ENCODE data around the gene METAP1D. TPM values are rescaled to one million over a fixed set of nuclear protein-coding genes. Genes with fewer than 3 reads are reported as not detected.

Gene METAP1D
- total RNA-seq, 1 experiment from 2014 or later, result 4.7 TPM

GRCh38 chr2:172039011-172039704 is 39.4 kb downstream of the METAP1D start:
- Mint-ChIP-seq H3K9me3 (no peaks in the 10 kb centered on the region), H3K27ac (no peak overlapping the region; the same call in 1 of the 2 replicates), H3K27me3 (ENCODE audit: low read depth) (no peaks in the 10 kb centered on the region), H3K36me3 (no peaks in the 10 kb centered on the region; the same call in 1 of the 2 replicates), H3K4me3 (no peak overlapping the region), H3K4me1 (no peaks in the 10 kb centered on the region)
- ATAC-seq, result no peak
- POLR2A ChIA-PET, result interaction anchor here (0.6 kb wide), 1 partner anchor 49 kb away, joined by 4 read pairs; no protein-coding TSS in a partner anchor
- CTCF ChIA-PET, result no interaction called here
- TF ChIP-seq USF2 (CRISPR knock-in tag; IDR thresholded peaks at IDR 0.05), result no peak
- TF ChIP-seq, protein P1, sequence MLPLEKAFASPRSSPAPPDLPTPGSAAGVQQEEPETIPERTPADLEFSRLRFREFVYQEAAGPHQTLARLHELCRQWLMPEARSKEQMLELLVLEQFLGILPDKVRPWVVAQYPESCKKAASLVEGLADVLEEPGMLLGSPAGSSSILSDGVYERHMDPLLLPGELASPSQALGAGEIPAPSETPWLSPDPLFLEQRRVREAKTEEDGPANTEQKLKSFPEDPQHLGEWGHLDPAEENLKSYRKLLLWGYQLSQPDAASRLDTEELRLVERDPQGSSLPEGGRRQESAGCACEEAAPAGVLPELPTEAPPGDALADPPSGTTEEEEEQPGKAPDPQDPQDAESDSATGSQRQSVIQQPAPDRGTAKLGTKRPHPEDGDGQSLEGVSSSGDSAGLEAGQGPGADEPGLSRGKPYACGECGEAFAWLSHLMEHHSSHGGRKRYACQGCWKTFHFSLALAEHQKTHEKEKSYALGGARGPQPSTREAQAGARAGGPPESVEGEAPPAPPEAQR (CRISPR knock-in tag; IDR thresholded peaks at IDR 0.05), result no peak
- TF ChIP-seq MLX (CRISPR knock-in tag; IDR thresholded peaks at IDR 0.05), result no peak
- TF ChIP-seq GRHL2 (CRISPR knock-in tag; IDR thresholded peaks at IDR 0.05; ENCODE audit: insufficient replicate concordance, severe bottlenecking), result no peak
- TF ChIP-seq MYBL2 (CRISPR knock-in tag; IDR thresholded peaks at IDR 0.05), result no peak
- no peak for TF ChIP-seq FOXJ3 (CRISPR knock-in tag; IDR thresholded peaks at IDR 0.05; ENCODE audit: borderline replicate concordance)
- no peak for TF ChIP-seq ARID4B (CRISPR knock-in tag; IDR thresholded peaks at IDR 0.05; ENCODE audit: borderline replicate concordance)
- no peak for DNase-seq (ENCODE audit: low spot score)

GRCh38 chr2:172040311-172040710 is 40.6 kb downstream of the METAP1D start:
- no peaks in the 10 kb centered on the region; the same call in 1 of the 2 replicates for H3K36me3 Mint-ChIP-seq
- H3K27ac Mint-ChIP-seq, result no peak overlapping the region; the same call in 1 of the 2 replicates
- DNase-seq (ENCODE audit: low spot score) (no peak), ATAC-seq (no peak)
- no peaks in the 10 kb centered on the region for H3K27me3 Mint-ChIP-seq (ENCODE audit: low read depth)
- ChIA-PET POLR2A (no interaction called here), CTCF (no interaction called here)
- no peaks in the 10 kb centered on the region for H3K4me1 Mint-ChIP-seq
- H3K9me3 Mint-ChIP-seq, result no peaks in the 10 kb centered on the region
- H3K4me3 Mint-ChIP-seq, result no peak overlapping the region
- TF ChIP-seq AR (CRISPR knock-in tag; IDR thresholded peaks at IDR 0.05) (no peak), FOXP1 (CRISPR knock-in tag; IDR thresholded peaks at IDR 0.05; ENCODE audit: borderline replicate concordance) (no peak)
- TF ChIP-seq, protein P2, sequence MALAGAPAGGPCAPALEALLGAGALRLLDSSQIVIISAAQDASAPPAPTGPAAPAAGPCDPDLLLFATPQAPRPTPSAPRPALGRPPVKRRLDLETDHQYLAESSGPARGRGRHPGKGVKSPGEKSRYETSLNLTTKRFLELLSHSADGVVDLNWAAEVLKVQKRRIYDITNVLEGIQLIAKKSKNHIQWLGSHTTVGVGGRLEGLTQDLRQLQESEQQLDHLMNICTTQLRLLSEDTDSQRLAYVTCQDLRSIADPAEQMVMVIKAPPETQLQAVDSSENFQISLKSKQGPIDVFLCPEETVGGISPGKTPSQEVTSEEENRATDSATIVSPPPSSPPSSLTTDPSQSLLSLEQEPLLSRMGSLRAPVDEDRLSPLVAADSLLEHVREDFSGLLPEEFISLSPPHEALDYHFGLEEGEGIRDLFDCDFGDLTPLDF (CRISPR knock-in tag; IDR thresholded peaks at IDR 0.05), result no peak
- TF ChIP-seq, protein P3, sequence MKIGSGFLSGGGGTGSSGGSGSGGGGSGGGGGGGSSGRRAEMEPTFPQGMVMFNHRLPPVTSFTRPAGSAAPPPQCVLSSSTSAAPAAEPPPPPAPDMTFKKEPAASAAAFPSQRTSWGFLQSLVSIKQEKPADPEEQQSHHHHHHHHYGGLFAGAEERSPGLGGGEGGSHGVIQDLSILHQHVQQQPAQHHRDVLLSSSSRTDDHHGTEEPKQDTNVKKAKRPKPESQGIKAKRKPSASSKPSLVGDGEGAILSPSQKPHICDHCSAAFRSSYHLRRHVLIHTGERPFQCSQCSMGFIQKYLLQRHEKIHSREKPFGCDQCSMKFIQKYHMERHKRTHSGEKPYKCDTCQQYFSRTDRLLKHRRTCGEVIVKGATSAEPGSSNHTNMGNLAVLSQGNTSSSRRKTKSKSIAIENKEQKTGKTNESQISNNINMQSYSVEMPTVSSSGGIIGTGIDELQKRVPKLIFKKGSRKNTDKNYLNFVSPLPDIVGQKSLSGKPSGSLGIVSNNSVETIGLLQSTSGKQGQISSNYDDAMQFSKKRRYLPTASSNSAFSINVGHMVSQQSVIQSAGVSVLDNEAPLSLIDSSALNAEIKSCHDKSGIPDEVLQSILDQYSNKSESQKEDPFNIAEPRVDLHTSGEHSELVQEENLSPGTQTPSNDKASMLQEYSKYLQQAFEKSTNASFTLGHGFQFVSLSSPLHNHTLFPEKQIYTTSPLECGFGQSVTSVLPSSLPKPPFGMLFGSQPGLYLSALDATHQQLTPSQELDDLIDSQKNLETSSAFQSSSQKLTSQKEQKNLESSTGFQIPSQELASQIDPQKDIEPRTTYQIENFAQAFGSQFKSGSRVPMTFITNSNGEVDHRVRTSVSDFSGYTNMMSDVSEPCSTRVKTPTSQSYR (CRISPR knock-in tag; IDR thresholded peaks at IDR 0.05), result no peak
- TF ChIP-seq, protein P1 (CRISPR knock-in tag; IDR thresholded peaks at IDR 0.05), result no peak
- TF ChIP-seq, protein P4, sequence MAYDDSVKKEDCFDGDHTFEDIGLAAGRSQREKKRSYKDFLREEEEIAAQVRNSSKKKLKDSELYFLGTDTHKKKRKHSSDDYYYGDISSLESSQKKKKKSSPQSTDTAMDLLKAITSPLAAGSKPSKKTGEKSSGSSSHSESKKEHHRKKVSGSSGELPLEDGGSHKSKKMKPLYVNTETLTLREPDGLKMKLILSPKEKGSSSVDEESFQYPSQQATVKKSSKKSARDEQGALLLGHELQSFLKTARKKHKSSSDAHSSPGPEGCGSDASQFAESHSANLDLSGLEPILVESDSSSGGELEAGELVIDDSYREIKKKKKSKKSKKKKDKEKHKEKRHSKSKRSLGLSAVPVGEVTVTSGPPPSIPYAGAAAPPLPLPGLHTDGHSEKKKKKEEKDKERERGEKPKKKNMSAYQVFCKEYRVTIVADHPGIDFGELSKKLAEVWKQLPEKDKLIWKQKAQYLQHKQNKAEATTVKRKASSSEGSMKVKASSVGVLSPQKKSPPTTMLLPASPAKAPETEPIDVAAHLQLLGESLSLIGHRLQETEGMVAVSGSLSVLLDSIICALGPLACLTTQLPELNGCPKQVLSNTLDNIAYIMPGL (CRISPR knock-in tag; IDR thresholded peaks at IDR 0.05), result no peak

Measured in WTC11 (cell line).